Suppressor macrophage (primary cell): ENCODE measurements around the gene SPP1.
"Not testable (repeated sequence)": the region's sequence is repeated elsewhere in the genome, so short reads cannot be mapped to it uniquely, and the experiment has no call there.

ENCODE experiments used
- DNase-seq, 4 experiments: peaks; one replicate each; pipeline ENCODE4 v3.0.0-alpha.2; 2020 to 2022
- total RNA-seq, 17 experiments: gene quantifications; one replicate each; lab custom pipeline; 2026; ENCODE audit warnings: mixed read lengths in 6 of 17, inconsistent platforms in 3 of 17; lab: John Stamatoyannopoulos, UW

SPP1 gene
- 6,129 to 22,906 (median 12,211) reads per million in 17 experiments for total RNA-seq

DNA sequence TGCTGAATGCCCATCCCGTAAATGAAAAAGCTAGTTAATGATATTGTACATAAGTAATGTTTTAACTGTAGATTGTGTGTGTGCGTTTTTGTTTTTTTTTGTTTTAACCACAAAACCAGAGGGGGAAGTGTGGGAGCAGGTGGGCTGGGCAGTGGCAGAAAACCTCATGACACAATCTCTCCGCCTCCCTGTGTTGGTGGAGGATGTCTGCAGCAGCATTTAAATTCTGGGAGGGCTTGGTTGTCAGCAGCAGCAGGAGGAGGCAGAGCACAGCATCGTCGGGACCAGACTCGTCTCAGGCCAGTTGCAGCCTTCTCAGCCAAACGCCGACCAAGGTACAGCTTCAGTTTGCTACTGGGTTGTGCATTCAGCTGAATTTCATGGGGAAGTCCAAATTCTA lies at the start of gene SPP1:
TSS of gene SPP1 (plus strand) at position 249 of the 400 bp plus-strand sequence. CDS start 1,182 bp downstream, outside the sequence.
- DNase-seq: peak; percentile 76 to 90 (median 87)

DNA sequence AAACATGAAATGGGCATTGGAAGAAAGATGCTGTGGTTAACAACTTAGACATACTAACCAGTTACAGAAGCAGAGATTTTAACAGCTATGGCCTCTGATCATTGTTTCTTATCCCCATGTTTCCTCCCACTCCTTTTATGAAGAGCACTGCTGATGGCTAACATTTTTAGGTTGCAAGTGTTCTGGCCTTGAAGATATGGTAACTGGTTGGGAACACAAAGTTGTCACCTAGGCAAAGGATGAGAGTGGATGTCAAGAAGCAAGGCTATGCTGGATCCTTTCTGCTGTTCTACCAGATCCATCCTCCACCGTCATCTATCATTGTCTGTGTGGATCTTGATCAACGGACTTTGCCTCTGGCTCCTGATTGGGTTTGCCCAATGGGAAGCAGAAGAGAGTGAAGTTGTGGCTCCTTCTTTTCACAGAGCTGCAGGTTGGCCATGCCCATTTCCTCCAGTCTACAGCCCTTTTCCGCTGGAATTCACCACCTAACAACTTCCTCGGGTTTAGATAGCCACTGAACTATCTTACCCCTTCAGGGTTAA lies 48.9 kb upstream of the SPP1 start:
- no peak for DNase-seq

DNA sequence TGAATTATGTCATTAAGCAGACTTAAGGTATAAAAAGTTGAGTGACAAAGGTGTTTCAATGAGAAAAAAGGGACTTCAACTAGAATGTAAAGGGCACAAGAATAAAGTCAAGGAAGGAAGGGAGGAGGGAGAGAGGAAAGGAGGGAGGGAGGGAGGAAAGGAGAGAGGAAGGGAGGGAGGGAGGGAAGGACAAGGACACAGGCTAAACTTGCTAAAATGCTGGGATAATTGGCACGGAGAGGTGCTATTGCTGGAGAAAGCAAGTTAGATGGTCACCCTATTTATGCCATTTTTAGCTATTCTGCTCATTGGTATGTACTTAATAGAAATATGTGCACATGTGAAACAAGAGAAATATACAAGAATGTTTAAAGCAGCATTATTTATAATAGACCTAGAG lies 44.9 kb upstream of the SPP1 start:
- DNase-seq: no peak

DNA sequence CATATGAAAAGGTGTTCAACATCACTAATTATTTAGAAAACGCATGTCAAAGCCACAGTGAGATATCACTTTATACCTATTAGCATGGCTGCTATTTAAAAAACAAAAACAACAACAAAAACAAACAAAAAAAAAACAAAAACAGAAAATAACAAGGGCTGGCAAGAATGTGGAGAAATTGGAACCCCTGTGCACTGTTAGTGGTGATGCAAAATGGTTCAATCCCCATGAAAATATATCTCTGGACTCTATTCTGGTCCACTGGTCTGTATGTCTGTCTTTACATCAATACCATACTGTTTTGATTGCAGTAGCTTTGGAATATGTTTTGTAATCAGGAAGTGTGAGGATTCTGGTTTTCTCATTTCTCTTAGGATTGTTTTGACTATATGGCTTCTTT lies 43.6 kb upstream of the SPP1 start:
- no peak for DNase-seq

DNA sequence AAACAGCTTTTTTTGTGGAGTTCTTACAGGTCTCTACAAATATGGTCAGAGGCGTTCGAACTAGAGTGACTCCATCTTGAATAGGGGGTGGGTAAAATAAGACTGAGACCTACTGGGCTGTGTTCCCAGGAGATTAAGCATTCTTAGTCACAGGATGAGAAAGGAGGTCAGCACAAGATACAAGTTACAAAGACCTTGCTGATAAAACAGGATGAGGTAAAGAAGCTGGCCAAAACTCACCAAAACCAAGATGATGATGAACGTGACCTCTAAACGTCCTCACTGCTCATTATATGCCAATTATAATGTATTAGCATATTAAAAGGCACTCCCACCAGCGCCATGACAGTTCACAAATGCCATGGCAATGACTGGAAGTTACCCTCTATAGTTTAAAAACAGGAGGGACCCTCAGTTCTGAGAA lies 42.8 kb upstream of the SPP1 start:
- no peak for DNase-seq

DNA sequence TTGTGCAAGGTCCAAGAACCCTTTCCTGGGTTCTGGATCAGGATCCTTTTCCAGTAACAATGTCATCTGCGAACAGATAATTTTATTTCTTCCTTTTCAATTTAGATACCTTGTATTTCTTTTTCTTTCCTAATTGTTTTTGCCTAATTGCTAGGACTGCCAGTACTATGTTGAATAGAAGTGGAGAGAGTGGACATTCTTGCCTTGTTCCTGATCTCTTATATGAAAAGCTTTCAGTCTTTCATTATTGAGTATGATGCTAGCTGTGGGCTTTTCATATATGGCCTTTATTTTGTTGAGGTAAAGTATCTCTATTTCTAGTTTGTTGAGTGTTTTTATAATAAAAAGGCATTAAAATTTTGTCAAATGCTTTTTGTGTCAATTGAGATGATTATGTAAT lies 42.2 kb upstream of the SPP1 start:
- DNase-seq: no peak

DNA sequence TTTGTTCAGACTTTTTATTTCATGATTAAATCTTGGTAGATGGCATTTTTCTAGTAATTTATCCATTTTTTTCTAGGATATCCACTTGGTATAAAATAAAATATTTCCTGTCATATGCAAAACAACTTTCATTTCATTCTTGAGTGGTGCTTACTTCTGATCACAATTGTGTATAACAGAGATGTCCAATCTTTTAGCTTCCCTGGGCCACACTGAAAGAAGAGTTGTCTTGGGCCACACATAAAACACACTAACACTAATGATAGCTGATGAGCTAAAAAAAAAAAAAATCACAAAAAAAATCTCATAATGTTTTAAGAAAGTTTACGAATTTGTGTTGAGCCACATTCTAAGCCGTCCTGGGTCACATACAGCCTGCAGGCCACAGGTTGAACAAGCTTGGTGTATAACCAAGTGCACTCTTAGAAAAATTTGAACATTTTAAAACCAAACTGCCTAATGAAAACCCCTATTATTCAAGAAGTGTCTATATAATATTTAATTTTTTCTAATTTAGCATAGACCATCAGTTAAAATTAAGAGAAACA lies 41.3 kb upstream of the SPP1 start:
- DNase-seq: no peak

DNA sequence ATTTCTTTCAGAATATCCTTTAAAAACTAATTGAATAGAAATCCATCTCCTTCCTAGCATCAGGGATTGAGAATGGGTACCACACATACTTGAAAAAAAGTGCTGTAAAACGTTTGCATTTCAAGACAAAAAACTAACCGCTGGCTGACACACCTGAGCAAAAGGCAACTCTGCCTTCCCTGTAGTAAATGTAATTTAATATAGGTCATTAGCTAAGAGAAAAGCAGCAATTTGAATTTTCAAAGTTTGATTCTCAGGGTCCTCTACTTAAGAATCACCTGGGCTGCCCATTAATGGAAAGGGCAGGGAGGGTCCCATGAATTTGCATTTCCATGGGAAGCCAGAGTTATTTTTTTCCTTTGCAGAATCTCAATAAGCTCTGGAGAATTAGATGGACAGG lies 40.5 kb upstream of the SPP1 start:
- DNase-seq: no peak

DNA sequence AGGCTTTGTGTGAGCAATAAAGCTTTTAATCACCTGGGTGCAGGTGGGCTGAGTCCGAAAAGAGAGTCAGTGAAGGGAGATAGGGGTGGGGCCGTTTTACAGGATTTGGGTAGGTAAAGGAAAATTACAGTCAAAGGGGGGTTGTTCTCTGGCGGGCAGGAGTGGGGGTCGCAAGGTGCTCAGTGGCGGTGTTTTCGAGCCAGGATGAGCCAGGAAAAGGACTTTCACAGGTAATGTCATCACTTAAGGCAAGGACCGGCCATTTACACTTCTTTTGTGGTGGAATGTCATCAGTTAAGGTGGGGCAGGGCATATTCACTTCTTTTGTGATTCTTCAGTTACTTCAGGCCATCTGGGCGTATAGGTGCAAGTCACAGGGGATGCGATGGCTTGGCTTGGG lies 39.6 kb upstream of the SPP1 start:
- DNase-seq: not testable (repeated sequence)

DNA sequence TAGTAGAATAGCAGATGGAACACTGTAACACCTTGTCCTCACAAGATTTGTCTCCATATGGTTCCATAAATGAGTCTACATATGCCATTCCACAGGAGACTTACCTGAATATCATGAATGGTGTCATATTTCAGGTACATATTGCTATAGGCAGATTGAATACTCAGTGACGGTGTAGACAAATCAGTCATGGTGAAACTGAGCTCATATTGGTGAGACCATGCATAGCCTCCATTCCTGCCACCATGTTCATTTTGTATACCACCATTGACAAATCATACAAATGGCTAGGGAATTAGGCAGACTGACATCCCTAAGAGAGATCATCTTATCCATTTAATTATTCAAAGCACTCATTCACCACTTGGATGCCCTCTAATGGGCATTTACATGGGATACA lies 38.0 kb upstream of the SPP1 start:
- no peak for DNase-seq

DNA sequence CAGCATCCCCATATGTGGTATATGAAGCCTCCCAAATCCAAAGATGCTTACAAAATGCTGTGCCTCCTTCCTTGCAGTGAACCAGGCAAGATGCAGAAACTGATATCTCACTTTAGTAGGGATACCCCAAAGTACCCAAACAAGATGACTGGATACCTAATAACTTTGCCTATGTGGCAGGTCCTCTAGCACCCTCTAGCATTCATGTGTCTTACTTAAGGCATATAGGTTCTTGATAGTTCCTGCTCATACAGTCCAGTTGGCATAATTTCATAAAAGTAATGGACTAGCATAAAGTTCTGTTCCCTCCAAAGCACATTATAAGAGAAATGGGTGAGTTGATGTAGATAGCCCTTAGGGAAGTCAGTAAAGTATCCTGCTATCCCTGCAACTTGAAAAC lies 36.8 kb upstream of the SPP1 start:
- DNase-seq: no peak

DNA sequence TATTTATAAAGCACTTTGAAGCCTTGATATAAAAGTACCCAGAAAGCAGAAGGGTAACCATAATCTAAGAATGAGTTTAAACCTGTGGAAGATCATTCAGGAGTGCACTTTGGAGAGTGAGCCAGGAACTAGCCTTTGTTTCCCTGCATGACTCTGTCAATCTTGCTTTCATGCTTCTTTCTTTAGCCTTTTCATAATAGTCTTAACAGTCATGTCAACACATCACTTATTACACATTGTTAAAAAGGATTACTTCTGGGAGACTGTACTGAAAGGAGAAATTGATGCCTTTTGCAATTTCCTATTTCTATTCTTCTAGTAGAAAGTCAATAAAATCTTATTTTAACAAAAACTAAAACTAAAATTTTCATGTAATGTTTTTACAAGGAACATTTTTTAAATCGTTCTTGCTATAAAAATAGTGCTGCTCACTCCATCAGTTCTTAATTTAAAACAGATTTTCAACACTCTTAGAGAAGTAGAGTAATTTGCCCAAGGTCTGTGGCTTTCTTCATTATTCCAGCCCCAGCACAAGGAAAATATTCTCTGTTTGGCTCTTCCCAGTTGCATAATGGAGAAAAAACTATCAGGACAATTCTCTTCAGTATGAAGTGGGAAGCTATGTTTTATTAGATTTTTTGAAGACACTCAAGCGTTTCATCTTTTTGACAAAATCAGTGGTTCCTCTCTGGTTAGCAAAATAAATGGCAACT lies 35.4 kb upstream of the SPP1 start:
- peak in 2 of 4 experiments; percentile 25 to 29 for DNase-seq

DNA sequence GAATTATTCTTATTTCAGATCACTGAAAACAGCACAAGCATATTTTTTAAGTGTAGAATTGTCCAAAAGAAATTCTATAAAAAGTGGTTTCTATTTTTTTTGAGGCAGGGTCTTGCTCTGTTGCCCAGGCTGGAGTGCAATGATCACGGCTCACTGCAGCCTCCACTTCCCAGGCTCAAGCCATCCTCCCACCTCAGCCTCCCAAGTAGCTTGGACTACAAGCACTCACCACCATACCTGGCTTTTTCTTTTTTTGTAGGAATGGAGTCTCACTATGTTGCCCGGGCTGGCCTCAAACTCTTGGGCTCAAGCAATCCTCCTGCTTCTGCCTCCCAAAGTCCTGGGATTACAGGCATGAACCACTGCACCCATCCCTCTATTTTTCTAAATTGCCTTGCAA lies 34.7 kb upstream of the SPP1 start:
- not testable (repeated sequence) for DNase-seq

DNA sequence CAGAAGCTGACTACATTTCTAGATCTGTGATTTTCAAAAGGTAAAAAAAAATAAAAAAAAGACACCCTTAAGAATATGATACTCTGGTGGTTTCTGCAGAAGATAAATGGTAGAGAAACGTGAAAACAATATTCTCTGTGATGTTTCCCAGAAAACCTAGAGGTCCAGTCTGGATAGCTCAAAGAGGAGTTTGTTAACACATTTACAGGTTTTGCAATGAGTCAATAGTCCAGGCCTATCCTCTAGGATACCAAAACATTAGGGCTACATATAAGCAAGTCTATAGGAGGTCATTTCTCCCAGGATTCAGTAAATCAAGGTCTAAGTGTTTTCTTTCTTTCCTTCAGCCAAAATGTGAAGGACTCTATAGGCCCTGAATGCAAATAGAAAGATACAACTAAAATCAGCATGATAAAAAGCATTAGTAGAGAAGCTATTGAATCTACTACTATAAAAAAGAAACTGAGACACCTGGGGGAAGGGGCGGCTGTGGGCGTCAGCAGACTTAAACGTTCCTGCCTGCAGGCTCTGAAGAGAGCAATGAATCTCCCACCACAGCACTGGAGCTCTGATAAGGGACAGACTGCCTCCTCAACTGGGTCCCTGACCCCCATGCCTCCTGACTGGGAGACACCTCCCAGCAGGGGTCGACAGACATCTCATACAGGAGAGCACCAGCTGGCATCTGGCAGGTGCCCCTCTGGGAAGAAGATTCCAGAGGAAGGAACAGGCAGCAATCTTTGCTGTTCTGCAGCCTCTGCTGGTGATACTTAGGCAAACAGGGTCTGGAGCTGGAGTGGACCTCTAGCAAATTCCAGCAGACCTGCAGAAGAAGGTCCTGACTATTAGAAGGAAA lies 33.7 kb upstream of the SPP1 start:
- no peak for DNase-seq

DNA sequence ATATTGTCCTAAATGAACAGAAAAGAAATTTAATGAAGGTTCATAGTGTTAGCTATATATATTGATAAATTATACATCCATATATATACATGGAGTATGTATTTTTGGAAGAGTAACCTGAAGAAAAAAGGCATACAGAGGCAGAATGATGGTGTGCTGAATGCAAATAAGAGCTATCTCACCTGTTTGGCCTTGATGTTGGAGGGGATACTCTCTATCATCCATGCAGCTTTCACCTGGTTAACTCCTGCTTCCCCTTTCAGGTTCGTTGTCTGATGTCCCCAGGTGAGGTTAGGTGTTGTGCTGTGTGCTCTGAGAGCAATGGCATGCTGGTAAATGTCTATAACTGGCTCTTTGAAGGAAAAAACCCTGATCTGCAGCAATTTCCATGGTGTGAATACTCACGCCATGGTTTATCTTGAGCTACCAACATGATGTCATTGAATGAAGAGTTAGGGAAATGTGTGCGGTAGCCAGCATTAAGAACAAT lies 31.8 kb upstream of the SPP1 start:
- DNase-seq: no peak

DNA sequence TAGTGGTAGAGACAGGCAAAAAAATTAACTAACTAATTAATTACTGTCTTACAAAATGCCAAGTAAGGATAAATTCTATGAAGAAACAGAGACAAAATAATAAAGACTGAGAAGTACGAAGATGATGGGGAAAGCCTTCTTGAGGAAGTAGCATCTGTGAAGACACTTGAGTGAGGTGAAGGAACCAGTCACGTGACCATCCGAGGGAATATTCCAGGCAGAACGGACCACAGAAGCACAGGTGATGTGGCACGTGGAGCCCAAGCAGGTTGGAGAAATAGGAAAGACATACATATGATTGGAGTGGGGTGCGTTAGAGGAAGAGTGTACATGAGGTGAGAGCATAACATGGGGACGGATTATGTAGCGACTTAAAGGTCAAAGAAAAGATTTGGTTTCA lies 30.5 kb upstream of the SPP1 start:
- DNase-seq: no peak

DNA sequence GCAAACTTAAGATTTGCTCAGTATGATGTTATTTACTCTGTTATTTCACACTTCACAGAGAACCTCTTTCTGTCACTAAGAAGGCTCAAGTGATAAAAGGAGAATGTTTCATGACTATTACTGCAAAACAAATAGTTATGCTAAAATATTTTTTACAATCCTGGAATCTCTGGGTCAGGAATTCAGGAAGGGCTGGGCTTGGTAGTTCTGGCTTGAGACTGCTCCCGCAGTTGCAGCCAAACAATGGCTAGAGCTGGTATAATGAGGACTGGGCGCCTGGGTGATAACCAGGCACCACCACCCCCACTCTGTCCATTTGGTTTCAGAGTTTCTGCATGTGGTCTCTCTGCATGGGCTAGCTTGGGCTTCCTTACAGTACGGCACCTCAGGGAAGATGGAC lies 28.7 kb upstream of the SPP1 start:
- DNase-seq: no peak

DNA sequence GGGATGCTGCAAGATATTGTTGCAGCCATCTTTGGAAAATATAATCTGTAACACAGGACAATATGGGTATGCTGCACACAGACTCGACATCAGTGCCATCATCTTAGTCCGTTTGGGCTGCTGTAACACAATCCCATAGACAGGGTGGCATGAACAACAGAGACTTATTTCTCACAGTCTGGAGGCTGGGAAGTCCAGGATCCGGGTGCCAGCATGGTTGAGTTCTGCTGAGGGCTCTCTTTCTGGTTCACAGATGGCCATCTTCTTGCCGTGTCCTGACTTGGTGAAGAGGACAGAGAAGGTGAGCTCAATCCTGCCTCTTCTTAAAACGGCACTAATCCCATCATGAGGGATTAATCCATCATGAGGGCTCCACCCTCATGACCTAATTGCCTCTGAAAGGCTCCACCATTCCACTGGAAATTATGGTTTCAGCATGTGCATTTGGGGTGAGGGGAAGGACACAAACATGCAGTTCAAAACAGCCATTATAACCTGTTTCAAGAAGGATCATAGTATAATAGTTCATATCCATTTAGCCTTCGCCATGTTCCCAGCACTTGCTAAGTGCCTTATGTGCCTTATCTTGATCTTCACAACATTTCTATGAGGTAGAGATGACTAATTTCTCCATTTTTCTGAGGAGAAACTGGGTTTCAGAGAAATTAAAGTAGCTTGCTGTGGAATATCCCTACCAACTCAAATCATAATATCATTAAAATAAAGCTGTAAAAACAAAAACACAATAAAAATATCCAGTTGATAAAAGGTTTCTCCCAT lies 27.9 kb upstream of the SPP1 start:
- DNase-seq: no peak

DNA sequence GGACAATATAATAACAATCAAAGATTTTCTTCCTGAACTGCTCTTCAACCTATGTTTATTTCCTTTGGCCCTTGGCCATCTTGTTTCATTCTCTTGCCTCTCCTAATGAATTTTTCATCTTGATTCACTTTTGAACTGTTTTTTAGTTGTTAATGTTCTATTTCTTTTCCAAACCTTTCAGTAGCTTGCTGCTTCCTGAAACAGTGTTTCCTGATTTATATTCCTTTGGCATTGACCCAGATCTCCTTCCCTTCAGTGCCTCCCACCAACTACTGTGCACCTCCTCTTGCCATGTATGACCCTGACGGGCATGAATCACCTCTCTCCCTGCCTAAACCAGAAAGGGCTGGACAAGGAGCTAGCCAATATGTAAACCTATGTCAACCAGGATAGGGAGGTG lies 25.6 kb upstream of the SPP1 start:
- peak in 3 of 4 experiments; percentile 15 to 57 (median 27) for DNase-seq

DNA sequence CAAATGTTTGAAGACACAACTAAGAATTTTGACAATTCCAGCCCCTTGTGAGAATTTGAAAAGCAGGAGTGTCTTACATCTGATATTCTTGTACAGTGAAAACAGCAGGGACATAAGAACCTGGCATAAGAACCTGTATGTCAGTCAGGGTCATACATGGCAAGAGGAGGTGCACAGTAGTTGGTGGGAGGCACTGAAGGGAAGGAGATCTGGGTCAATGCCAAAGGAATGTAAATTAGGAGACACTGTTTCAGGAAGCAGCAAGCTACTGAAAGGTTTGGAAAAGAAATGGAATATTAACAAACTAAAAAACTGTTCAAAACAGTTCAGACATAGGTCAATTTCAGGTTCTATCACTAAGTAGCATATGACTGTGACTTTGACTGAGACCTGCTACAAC lies 25.0 kb upstream of the SPP1 start:
- DNase-seq: no peak

DNA sequence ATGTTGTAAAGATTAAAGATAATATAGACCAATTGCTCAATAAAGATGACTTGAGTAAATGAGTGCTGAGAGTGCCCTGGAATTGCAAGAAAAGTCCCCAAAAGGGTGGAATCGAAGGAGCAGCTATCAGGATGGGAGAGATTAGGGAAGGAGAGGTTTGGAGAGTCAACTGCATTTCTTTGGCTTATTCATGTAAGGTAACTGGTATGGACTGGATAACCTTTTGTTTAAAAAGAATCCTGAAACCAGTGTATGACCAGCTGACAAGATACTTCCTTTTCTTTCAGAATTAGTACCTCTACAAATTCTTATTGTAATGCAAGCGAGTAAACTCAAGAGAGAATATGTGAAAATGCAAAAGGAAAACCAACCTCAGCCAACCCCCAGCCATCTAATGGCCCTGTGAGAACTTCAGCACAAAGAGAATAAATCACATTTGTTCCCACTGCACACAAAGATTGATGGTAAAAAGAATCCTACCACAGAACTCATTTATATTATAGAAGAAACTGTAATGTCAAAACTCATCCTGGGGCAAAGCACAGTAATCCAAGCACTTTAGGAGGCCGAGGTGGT lies 24.5 kb upstream of the SPP1 start:
- no peak for DNase-seq

DNA sequence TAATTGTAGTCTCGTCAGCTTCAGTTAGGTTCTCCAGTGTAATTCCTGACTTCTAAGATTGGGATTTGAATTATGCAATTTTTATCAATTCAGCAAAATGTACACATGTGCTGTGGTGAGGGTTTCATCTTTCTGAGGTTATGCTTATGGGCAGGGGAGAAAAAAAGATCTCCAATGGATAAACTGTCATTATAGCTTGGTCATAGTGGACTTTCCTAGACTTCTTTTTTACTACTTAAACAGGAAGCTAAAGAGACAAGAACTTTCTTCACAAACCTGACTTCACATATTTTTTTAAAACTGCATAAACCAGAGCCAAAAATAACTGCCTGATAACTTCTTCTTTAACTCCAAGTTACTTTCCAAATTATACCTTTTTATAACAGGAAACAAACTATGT lies 21.7 kb upstream of the SPP1 start:
- peak in 2 of 4 experiments; percentile 53 to 59 for DNase-seq
